LoVo (cell line): ENCODE data around the gene TMED10.
A peak's percentile ranks its signal among the peaks of the same experiment; 100 is the strongest.
"Not testable (repeated sequence)": the region's sequence is repeated elsewhere in the genome, so short reads cannot be mapped to it uniquely, and the experiment has no call there.

Source experiments
- DNase-seq: peaks from one replicate; pipeline ENCODE4 v3.0.0-alpha.2; 2016; ENCODE audit warnings: low spot score

Gene TMED10

DNA sequence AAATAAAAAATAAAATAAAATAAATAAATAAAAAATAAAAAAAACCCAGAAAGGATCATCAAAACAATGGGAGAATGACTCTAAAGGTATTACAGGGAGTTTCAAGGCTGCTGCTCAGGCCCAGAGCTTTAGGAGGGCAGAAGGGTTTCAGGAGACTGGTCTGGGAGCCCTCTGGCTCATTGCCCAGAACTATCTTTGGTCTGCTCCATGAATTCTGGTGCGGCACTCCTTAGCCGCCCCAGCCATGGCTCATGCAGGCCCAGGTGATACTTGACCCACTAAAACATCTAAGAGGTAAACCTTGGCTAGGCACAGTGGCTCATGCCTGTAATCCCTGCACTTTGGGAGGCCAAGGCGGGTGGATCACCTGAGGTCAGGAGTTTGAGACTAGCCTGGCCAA, 14.7 kb upstream of the TMED10 start:
- DNase-seq = no peak

DNA sequence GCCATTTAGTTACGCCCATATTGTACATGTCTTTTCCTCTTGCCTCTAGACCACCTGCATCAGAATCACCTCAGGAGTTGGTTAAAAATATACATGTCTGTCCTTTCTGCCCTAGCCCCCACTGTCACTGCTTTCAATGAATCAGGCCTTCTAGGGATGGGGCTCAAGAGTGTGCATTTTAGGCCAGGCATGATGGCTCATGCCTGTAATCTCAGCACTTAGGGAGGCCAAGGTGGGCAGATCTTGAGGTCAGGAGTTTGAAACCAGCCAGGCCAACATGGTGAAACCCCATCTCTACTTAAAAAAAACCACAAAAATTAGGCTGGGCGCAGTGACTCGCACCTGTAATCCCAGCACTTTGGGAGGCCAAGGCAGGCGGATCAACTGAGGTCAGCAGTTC, 13.6 kb upstream of the TMED10 start:
- no peak for DNase-seq

GRCh38 chr14:75188520-75189268, 12.3 kb upstream of the TMED10 start:
- DNase-seq = no peak

DNA sequence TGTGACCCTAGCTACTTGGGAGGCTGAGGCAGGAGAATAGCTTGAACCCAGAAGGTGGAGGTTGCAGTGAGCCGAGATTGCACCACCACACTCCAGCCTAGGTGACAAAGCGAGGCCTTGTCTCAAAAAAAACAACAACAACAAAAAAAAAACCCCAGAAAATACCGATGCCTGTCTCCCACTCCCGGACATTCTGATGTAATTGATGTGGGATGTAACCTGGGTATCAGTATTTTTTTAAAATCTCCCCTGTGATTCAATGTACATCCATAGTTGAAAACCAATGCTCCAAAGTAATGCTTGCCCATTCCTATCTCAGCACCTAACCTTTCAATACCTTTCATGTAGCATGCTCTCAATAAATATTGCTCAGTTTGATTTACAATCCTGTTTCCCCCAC, 11.7 kb upstream of the TMED10 start:
- DNase-seq = no peak

- DNase-seq = no peak
Measured at GRCh38 chr14:75186953-75187352, 10.5 kb upstream of the TMED10 start.

GRCh38 chr14:75185251-75186040, 9.0 kb upstream of the TMED10 start:
- DNase-seq = no peak

- peak; percentile 38 for DNase-seq
Measured at GRCh38 chr14:75184492-75184891, 8.1 kb upstream of the TMED10 start.

DNA sequence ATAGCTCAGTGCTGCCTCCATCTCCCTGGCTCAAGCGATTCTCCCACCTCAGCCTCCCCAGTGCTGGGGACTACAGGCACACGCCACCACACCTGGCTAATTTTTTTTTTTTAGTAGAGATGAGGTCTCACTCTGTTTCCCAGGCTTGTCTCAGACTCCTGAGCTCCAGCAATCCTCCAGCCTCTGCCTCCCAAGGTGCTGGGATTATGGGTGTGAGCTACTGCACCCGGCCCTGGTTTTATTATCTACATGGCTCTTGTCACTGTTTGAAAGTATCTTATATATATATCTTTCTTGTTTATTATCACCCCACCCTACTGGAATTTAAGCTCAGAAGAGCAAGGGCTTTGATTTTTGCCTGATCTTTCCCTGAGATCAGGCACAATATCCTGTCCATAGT, 7.6 kb upstream of the TMED10 start:
- DNase-seq = no peak

- no peak for DNase-seq
Measured at GRCh38 chr14:75183225-75183624, 6.8 kb upstream of the TMED10 start.

GRCh38 chr14:75182821-75183220, 6.4 kb upstream of the TMED10 start:
- DNase-seq = no peak

- DNase-seq = not testable (repeated sequence)
Measured at GRCh38 chr14:75182163-75182562, 5.8 kb upstream of the TMED10 start.

GRCh38 chr14:75181293-75182062, 5.1 kb upstream of the TMED10 start:
- no peak for DNase-seq

GRCh38 chr14:75175677-75176141, 703 bp downstream of the TMED10 start:
- no peak for DNase-seq

DNA sequence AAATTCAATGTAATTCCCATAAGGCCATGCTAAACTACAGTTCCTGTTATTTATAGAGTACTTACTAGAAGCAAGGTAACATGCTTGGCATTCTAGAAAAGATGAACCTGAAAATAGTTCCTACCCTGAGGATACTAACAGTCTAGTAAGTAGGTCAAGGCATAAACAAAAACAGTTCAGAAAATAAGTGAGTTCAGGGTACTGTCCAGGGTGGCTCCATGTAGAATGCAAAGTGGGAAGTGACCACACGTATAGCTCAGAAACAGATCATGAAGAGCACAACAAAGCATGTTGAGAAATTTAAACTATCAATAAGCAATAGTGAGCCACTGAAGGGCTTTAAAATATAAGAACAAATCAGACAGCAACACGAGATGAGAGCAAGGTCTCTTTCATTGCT, 2.3 kb downstream of the TMED10 start:
- DNase-seq = no peak

- no peak for DNase-seq
Measured at GRCh38 chr14:75170772-75171171, 5.6 kb downstream of the TMED10 start.

GRCh38 chr14:75168586-75169335, 7.7 kb downstream of the TMED10 start:
- DNase-seq = no peak

DNA sequence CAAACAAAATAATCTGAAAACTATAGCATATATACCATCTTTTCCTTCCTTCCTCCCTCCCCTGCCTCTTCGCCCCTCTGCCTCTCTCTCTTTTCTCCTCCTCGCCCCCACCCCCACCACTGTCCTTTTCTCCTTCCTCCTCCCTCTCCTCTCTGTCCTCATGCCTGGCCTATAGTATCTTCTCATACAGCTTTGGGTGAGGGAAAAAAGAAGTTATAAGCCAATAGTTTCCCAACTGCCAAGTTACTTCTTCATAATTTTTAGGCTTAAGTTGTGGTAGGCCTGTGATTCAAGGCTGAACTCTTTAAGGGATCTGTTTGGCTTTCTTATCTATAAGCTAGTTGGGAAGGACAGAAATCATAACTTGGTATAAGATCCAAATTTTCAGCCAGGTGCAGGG, 9.1 kb downstream of the TMED10 start:
- DNase-seq = no peak

DNA sequence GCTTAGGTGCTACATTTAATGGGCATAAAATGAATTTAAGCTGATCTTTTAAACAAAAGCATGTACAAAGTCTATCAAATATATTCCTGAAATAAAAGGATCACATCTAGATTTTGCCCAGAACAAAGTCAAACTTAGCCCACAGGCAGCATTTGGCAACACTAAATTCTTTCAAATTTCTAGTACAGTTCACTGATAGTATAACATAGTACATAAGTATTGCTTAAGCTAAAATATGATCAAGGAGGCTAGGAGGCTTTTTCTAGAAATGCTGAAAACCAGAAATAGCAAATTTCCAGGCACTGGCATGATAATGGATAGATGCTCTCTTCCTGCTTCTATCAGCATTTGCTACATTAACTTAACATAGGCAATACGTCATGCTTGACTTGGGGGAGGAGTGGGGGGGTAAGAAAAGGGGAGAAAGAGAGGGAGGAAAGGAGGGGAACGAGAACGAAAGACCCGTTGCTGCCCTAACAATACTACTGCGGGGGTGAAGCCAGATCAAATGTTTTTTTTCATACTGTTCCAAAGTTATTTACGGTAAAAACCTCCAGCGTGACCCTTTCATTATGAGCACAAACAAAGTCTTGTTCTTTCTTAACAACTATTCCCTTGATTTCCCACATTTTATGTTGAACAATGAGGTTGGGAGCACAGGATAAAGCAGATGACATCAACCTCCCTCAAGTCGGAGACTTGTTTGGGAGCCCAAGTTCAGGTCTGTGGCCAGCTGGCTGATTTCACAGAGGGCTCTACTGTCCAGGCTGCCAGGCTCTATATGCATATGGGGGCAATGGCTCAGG, 10.6 kb downstream of the TMED10 start:
- DNase-seq = no peak

- DNase-seq = no peak
Measured at GRCh38 chr14:75164809-75165208, 11.6 kb downstream of the TMED10 start.

DNA sequence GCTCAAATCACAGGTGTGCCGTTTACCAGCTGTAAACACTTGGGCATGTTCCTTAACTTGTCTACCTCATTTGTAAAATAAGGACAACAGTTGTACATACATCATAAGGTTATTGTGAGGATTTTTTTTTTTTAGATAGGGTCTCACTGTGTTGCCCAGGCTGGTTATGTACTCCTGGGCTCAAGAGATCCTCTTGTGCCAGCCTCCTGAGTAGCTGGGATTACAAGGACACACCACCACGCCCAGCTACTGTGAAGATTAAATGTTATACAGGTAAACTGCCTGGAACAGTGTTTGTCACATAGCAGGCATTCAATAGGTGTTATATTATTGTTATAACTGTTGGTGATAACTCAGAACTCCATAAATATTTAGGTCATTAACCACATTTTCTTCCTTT, 12.7 kb downstream of the TMED10 start:
- DNase-seq = no peak

DNA sequence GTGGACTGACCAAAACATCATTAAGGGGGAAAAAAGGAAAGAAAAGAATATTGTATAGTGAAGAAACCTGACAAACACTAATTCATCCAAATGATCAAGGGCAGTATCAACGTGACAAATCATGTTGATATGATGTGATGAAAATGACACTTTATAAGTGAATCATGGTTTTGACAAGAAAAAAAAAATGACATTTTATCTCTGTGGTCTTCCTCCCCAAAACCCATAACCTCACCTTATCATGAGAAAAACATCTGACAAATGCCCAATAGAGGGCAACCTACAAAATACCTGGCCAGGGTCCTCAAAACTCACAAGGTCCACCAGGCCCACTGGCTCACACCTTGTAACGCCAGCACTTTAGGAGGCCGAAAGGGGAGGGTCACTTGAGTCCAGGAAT, 13.8 kb downstream of the TMED10 start:
- DNase-seq = no peak
